ENCODE data around the gene MAN1C1. TPM values are rescaled to one million over a fixed set of nuclear protein-coding genes. Genes with fewer than 3 reads are reported as not detected.
A peak's percentile ranks its signal among the peaks of the same experiment; 100 is the strongest.

The MAN1C1 gene
- total and polyA plus RNA-seq, 9 of the 15 experiments (the other 6 are each of a cell fraction or from before 2014, with no cell fraction given) = 0.04 to 0.44 (median 0.10) TPM; not detected in 3

GRCh38 chr1:25580927-25581326 lies 35.7 kb upstream of the MAN1C1 start (continued):
- no peak for TF ChIP-seq THRA (IDR thresholded peaks at IDR 0.05)
- no peak for TF ChIP-seq ZNF121 (CRISPR knock-in tag; conservative IDR thresholded peaks at IDR 0.05)
- TF ChIP-seq, protein P1, sequence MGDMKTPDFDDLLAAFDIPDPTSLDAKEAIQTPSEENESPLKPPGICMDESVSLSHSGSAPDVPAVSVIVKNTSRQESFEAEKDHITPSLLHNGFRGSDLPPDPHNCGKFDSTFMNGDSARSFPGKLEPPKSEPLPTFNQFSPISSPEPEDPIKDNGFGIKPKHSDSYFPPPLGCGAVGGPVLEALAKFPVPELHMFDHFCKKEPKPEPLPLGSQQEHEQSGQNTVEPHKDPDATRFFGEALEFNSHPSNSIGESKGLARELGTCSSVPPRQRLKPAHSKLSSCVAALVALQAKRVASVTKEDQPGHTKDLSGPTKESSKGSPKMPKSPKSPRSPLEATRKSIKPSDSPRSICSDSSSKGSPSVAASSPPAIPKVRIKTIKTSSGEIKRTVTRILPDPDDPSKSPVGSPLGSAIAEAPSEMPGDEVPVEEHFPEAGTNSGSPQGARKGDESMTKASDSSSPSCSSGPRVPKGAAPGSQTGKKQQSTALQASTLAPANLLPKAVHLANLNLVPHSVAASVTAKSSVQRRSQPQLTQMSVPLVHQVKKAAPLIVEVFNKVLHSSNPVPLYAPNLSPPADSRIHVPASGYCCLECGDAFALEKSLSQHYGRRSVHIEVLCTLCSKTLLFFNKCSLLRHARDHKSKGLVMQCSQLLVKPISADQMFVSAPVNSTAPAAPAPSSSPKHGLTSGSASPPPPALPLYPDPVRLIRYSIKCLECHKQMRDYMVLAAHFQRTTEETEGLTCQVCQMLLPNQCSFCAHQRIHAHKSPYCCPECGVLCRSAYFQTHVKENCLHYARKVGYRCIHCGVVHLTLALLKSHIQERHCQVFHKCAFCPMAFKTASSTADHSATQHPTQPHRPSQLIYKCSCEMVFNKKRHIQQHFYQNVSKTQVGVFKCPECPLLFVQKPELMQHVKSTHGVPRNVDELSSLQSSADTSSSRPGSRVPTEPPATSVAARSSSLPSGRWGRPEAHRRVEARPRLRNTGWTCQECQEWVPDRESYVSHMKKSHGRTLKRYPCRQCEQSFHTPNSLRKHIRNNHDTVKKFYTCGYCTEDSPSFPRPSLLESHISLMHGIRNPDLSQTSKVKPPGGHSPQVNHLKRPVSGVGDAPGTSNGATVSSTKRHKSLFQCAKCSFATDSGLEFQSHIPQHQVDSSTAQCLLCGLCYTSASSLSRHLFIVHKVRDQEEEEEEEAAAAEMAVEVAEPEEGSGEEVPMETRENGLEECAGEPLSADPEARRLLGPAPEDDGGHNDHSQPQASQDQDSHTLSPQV (IDR thresholded peaks at IDR 0.05) = no peak

GRCh38 chr1:25581764-25582163 lies 34.8 kb upstream of the MAN1C1 start:
- peak overlapping the region in 1 of 2 experiments; percentile 31; a peak in 1 of 4 replicates for H3K9ac ChIP-seq (ENCODE audit: insufficient read depth in 1 of 2, low read depth in 2 of 2, low read length in 2 of 2)
- ATAC-seq = peak; percentile 36
- H2AFZ ChIP-seq (ENCODE audit: low read depth, low read length) = no peak overlapping the region
- BruUV-seq (replicated peaks) = no TSS peak
- H4K20me1 ChIP-seq (replicated peaks; ENCODE audit: control insufficient read depth, insufficient read depth, low read length) = 0 out of 2 replicates have a peak, but pooled peaks cover 5% of the 10 kb centered on the region
- H3K36me3 ChIP-seq (ENCODE audit: control insufficient read depth, insufficient read depth, low read length) = no peaks in the 10 kb centered on the region
- H3K27ac ChIP-seq (ENCODE audit: extremely low read depth, low read depth, low read length) = no peak overlapping the region
- 3% methylated on average over 5 of the region's 5 CpGs for WGBS (ENCODE audit: insufficient coverage, low coverage, missing lambda C conversion rate)
- intact Hi-C loops (cut with micrococcal nuclease) = no loop called here
- FAIRE-seq = no peak
- peak in 2 of 4 experiments; percentile 44 to 45 for DNase-seq (ENCODE audit: extremely low read depth in 1 of 4, low spot score in 3 of 4)
- H3K79me2 ChIP-seq (ENCODE audit: control insufficient read depth, insufficient read depth, low read length) = no peaks in the 10 kb centered on the region
- ChIA-PET CTCF (ENCODE audit: low intra/inter-chr PET ratio) (no interaction called here), POLR2A (interaction anchor here (1.1 to 1.4 kb wide), 3 partner anchors 10 to 27 kb away, joined by 3 to 4 read pairs (median 3); no protein-coding TSS in a partner anchor)
- H3K4me2 ChIP-seq (ENCODE audit: insufficient read depth, low read length) = no peak overlapping the region
- H3K4me1 ChIP-seq (replicated peaks in 1 of 2; ENCODE audit: control insufficient read depth in 2 of 2, insufficient read depth in 2 of 2, low read length in 2 of 2) = peaks cover 0 to 23% of the 10 kb centered on the region in 2 experiments; a peak in 3 of 5 replicates
- no peaks in the 10 kb centered on the region for H3K9me1 ChIP-seq (ENCODE audit: control insufficient read depth, insufficient read depth, low read length)
- no peaks in the 10 kb centered on the region for H3K9me3 ChIP-seq (replicated peaks; ENCODE audit: control insufficient read depth, insufficient read depth, low read depth, low read length)
- H3K27me3 ChIP-seq (ENCODE audit: control insufficient read depth in 2 of 2, insufficient read depth in 2 of 2, low read length in 2 of 2) = peaks cover 34 to 63% of the 10 kb centered on the region in 2 experiments
- in situ Hi-C loops (cut with MboI) = no loop called here
- H3K4me3 ChIP-seq = no peak overlapping the region
- TF ChIP-seq RBBP5 (IDR thresholded peaks at IDR 0.05; ENCODE audit: borderline replicate concordance, insufficient read depth, low read length, poor library complexity, severe bottlenecking) (no peak), BCLAF1 (IDR thresholded peaks at IDR 0.05; ENCODE audit: borderline replicate concordance in 1 of 2, control insufficient read depth in 1 of 2, low read depth in 2 of 2, low read length in 1 of 2) (no peak), EGR1 (conservative IDR thresholded peaks at IDR 0.05) (no peak)
- TF ChIP-seq, protein P2, sequence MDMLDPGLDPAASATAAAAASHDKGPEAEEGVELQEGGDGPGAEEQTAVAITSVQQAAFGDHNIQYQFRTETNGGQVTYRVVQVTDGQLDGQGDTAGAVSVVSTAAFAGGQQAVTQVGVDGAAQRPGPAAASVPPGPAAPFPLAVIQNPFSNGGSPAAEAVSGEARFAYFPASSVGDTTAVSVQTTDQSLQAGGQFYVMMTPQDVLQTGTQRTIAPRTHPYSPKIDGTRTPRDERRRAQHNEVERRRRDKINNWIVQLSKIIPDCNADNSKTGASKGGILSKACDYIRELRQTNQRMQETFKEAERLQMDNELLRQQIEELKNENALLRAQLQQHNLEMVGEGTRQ (CRISPR knock-in tag; IDR thresholded peaks at IDR 0.05) = no peak
- TF ChIP-seq, protein P3, sequence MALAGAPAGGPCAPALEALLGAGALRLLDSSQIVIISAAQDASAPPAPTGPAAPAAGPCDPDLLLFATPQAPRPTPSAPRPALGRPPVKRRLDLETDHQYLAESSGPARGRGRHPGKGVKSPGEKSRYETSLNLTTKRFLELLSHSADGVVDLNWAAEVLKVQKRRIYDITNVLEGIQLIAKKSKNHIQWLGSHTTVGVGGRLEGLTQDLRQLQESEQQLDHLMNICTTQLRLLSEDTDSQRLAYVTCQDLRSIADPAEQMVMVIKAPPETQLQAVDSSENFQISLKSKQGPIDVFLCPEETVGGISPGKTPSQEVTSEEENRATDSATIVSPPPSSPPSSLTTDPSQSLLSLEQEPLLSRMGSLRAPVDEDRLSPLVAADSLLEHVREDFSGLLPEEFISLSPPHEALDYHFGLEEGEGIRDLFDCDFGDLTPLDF (CRISPR knock-in tag; IDR thresholded peaks at IDR 0.05) = no peak
